ENCODE measurements around the gene LY6G6F. TPM values are rescaled to one million over a fixed set of nuclear protein-coding genes. Genes with fewer than 3 reads are reported as not detected.

Gene LY6G6F
- polyA plus RNA-seq, 1 of the 3 experiments (the other 2 are of a cell fraction), result not detected

DNA sequence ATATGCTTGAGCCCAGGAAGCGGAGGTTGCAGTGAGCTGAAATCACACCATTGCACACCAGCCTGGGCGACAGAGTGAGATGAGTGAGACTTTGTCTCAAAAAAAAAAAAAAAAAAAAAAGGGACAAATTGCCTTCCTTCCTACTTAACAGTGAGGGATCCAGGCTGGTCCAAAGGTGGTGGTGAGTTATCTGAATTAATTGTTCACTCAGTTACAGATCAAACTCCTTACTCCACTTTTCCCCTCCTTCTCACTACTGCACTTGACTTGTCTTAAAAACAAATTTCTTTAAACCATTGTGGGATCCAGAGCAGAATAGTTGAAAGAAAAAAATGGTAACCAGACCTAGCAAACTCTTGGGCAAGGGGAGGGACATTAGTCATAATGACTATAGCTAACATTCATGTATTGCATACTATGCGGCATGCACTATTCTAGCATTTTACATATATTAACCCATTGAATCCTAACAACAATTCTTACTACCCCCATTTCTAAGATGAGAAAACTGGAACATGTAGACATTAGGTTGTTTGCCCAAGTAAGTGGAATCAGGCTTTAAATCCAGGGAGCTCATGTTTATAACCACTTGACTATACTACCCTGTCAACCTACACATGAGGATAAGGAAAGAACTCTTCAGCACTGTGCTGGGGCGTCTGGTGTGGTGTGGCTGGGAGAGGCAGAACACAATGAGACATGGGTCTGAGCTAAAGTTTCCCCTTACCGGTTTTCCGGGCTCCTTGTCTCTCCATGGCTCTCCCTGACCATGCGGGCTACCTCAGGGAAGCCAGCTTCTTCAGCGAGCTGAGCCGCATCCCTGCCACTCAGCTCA, 43.3 kb upstream of the LY6G6F start:
- Histone ChIP-seq H3F3A (replicated peaks; ENCODE audit: insufficient read depth) (peaks cover 27% of the 10 kb centered on the region), H2AFZ (ENCODE audit: low read depth) (no peak overlapping the region), H3K27me3 (ENCODE audit: insufficient read depth) (no peaks in the 10 kb centered on the region), H3K9me2 (no peaks in the 10 kb centered on the region), H3K4me1 (ENCODE audit: control insufficient read depth in 1 of 2, insufficient read depth in 2 of 2, low read depth in 1 of 2, low read length in 1 of 2) (peaks cover 25 to 34% of the 10 kb centered on the region in 2 experiments; a peak in 3 of 4 replicates), H3K27ac (ENCODE audit: low read depth in 2 of 2, low read length in 1 of 2) (peak overlapping the region; percentile 87 to 92), H3K36me3 (replicated peaks in 1 of 2; ENCODE audit: control insufficient read depth in 1 of 2, insufficient read depth in 2 of 2, low read length in 1 of 2) (peaks cover 24 to 30% of the 10 kb centered on the region in 2 experiments), H3K4me3 (ENCODE audit: low read depth in 2 of 2, low read length in 1 of 2) (peak overlapping the region; percentile 86 to 89), H3K79me2 (ENCODE audit: insufficient read depth) (peaks cover 81% of the 10 kb centered on the region), H3K4me2 (peak overlapping the region; percentile 97), H3K9me3 (no peaks in the 10 kb centered on the region), H3K9ac (peak overlapping the region; percentile 77; the same call in 1 of the 2 replicates), H4K20me1 (ENCODE audit: insufficient read depth) (peaks cover 8% of the 10 kb centered on the region; the same call in 1 of the 2 replicates)
- no peak for TF ChIP-seq GABPA (IDR thresholded peaks at IDR 0.05; ENCODE audit: low read depth)
- no peak for TF ChIP-seq RFX5 (IDR thresholded peaks at IDR 0.05; ENCODE audit: low read length)
- no peak for TF ChIP-seq ELF1 (IDR thresholded peaks at IDR 0.05)
- TF ChIP-seq, protein P1, sequence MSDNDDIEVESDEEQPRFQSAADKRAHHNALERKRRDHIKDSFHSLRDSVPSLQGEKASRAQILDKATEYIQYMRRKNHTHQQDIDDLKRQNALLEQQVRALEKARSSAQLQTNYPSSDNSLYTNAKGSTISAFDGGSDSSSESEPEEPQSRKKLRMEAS (IDR thresholded peaks at IDR 0.05; ENCODE audit: low read depth), result no peak; the same call in 1 of the 2 replicates
- TF ChIP-seq REST (IDR thresholded peaks at IDR 0.05; ENCODE audit: low read depth, low read length), result no peak
- no peak for TF ChIP-seq NRF1 (IDR thresholded peaks at IDR 0.05; ENCODE audit: low read depth, low read length)
- 62% methylated on average over 4 of the region's 9 CpGs for WGBS (ENCODE audit: low lambda C conversion rate)
- POLR2A ChIA-PET, result interaction anchor here (1.1 to 1.9 kb wide), 2 partner anchors 11 to 25 kb away, joined by 4 to 10 read pairs; partner anchors contain the start of gene BAG6
- CTCF ChIA-PET, result interaction anchor here (0.6 to 2.8 kb wide), 9 partner anchors 10 to 167 kb away, joined by 3 to 10 read pairs (median 3); partner anchors contain the start of genes ATP6V1G2 and LY6G5C
- DNase-seq, result no peak

DNA sequence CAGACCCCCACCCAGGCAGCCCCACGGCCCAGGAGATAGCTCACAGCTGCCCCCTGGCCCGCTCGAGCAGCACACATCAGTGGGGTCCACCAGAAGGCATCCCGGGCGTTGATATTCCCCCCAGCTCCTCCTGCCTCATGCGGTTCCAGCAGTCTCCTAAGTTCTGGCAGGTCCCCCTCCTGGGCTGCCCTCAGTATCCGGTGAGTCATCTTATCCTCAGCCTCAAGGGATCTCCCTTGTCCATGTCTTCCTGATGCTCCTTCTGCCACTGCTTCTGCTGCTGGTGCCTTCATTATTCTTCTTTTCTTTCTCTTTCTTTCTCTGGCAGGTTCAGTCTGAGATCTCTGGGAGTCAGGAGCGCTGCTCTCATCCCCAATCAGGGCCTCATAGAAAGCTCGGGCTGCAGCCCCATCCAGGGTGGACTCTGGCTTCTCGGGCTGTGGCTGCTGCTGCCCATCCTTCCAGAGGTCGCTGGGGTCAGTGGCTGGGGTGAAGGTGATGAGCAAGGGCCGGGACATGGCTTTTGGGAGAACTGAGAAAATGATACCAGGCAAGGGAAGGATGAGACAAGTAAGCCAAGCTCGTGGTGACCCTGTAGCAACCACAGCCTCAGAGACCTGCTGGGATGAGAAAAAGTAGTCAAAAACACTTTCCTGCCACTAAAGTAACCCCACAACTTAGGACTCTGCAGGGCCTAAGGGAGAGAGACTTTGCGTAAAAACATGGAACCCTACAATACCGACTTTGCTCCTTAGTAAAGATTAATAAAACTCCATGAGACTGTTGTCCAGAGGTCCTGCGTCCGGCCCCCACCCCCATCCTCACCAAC, 42.5 kb upstream of the LY6G6F start:
- H2AFZ ChIP-seq (ENCODE audit: low read depth), result peak overlapping the region; percentile 43; the same call in 1 of the 2 replicates
- H3F3A ChIP-seq (replicated peaks; ENCODE audit: insufficient read depth), result peaks cover 27% of the 10 kb centered on the region
- H4K20me1 ChIP-seq (ENCODE audit: insufficient read depth), result peaks cover 4% of the 10 kb centered on the region; the same call in 1 of the 2 replicates
- TF ChIP-seq JUND (IDR thresholded peaks at IDR 0.05) (peak; percentile 62), FOSL2 (IDR thresholded peaks at IDR 0.05; ENCODE audit: borderline replicate concordance, low read depth) (peak; percentile 80; the same call in 1 of the 2 replicates), SIN3A (IDR thresholded peaks at IDR 0.05; ENCODE audit: borderline replicate concordance, low read depth, low read length) (0 out of 2 replicates have a peak, but pooled peaks have one; percentile 11), GABPA (IDR thresholded peaks at IDR 0.05; ENCODE audit: low read depth) (peak; percentile 32; the same call in 1 of the 2 replicates), TCF12 (IDR thresholded peaks at IDR 0.05) (peak; percentile 45), EP300 (IDR thresholded peaks at IDR 0.05; ENCODE audit: borderline replicate concordance in 1 of 2, low read depth in 1 of 2, low read length in 1 of 2) (peak in 1 of 2 experiments; percentile 30; a peak in 1 of 4 replicates), TEAD4 (IDR thresholded peaks at IDR 0.05; ENCODE audit: borderline replicate concordance, insufficient read depth) (no peak)
- TF ChIP-seq, protein P2, sequence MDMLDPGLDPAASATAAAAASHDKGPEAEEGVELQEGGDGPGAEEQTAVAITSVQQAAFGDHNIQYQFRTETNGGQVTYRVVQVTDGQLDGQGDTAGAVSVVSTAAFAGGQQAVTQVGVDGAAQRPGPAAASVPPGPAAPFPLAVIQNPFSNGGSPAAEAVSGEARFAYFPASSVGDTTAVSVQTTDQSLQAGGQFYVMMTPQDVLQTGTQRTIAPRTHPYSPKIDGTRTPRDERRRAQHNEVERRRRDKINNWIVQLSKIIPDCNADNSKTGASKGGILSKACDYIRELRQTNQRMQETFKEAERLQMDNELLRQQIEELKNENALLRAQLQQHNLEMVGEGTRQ (IDR thresholded peaks at IDR 0.05; ENCODE audit: borderline replicate concordance, low read depth, low read length), result no peak
- TF ChIP-seq, protein P3, sequence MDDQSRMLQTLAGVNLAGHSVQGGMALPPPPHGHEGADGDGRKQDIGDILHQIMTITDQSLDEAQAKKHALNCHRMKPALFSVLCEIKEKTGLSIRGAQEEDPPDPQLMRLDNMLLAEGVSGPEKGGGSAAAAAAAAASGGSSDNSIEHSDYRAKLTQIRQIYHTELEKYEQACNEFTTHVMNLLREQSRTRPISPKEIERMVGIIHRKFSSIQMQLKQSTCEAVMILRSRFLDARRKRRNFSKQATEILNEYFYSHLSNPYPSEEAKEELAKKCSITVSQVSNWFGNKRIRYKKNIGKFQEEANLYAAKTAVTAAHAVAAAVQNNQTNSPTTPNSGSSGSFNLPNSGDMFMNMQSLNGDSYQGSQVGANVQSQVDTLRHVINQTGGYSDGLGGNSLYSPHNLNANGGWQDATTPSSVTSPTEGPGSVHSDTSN (IDR thresholded peaks at IDR 0.05), result 0 out of 2 replicates have a peak, but pooled peaks have one; percentile 8
- TF ChIP-seq, protein P1 (IDR thresholded peaks at IDR 0.05; ENCODE audit: low read depth), result peak; percentile 72; the same call in 1 of the 2 replicates
- peak overlapping the region; percentile 97 for H3K4me2 ChIP-seq
- H3K9me3 ChIP-seq, result no peaks in the 10 kb centered on the region
- H3K36me3 ChIP-seq (replicated peaks in 1 of 2; ENCODE audit: control insufficient read depth in 1 of 2, insufficient read depth in 2 of 2, low read length in 1 of 2), result peaks cover 32 to 38% of the 10 kb centered on the region in 2 experiments
- CTCF ChIA-PET, result interaction anchor here (0.6 to 2.8 kb wide), 13 partner anchors 9 to 166 kb away, joined by 3 to 10 read pairs (median 3); partner anchors contain the start of genes APOM, ATP6V1G2, BAG6 and LY6G5C
- no peaks in the 10 kb centered on the region for H3K9me2 ChIP-seq
- 8% methylated on average over 16 of the region's 17 CpGs for WGBS (ENCODE audit: low lambda C conversion rate)
- no peak for DNase-seq
- peak overlapping the region; percentile 87 to 92 for H3K27ac ChIP-seq (ENCODE audit: low read depth in 2 of 2, low read length in 1 of 2)
- peaks cover 81% of the 10 kb centered on the region for H3K79me2 ChIP-seq (ENCODE audit: insufficient read depth)
- H3K27me3 ChIP-seq (ENCODE audit: insufficient read depth), result no peaks in the 10 kb centered on the region
- H3K9ac ChIP-seq, result peak overlapping the region; percentile 77
- H3K4me3 ChIP-seq (ENCODE audit: low read depth in 2 of 2, low read length in 1 of 2), result peak overlapping the region; percentile 86 to 89
- POLR2A ChIA-PET, result interaction anchor here (0.8 to 1.9 kb wide), 7 partner anchors 11 to 199 kb away, joined by 3 to 20 read pairs (median 4); partner anchors contain the start of genes BAG6, LSM2 and NEU1
- peaks cover 22 to 26% of the 10 kb centered on the region in 2 experiments; a peak in 3 of 4 replicates for H3K4me1 ChIP-seq (ENCODE audit: control insufficient read depth in 1 of 2, insufficient read depth in 2 of 2, low read depth in 1 of 2, low read length in 1 of 2)
